K562 (cell line): ENCODE results near the gene FAM20B. TPM values are rescaled to one million over a fixed set of nuclear protein-coding genes. Genes with fewer than 3 reads are reported as not detected.

Experiments used
- ARHGAP35 ChIP-seq: fragments of 450-650 bp; IDR thresholded peaks from 2 replicates; pipeline ENCODE4 v1.6.1; 2018; ENCODE audit not compliant: partially characterized antibody
- COPS2 ChIP-seq: fragments of 450-650 bp; conservative IDR thresholded peaks from 2 replicates; pipeline ENCODE4 v1.6.1; 2016; ENCODE audit warnings: mild to moderate bottlenecking, moderate library complexity
- CREBBP ChIP-seq: IDR thresholded peaks from one replicate; pipeline ENCODE4 v1.6.1; 2012; ENCODE audit warnings: low read depth, mild to moderate bottlenecking, control low read depth, inconsistent platforms, low read length
- E2F3 ChIP-seq: fragments of 250-450 bp; sonication (Bioruptor Pico); IDR thresholded peaks from 2 replicates; pipeline ENCODE4 v1.4.0; 2020; ENCODE audit warnings: mild to moderate bottlenecking
- EWSR1 ChIP-seq: fragments of 450-650 bp; IDR thresholded peaks from 2 replicates; pipeline ENCODE4 v1.6.1; 2018; ENCODE audit warnings: borderline replicate concordance, mild to moderate bottlenecking, low read depth, moderate library complexity; ENCODE audit not compliant: partially characterized antibody
- HBP1 ChIP-seq: fragments of 450-650 bp; formaldehyde crosslinking; IDR thresholded peaks from 2 replicates; pipeline ENCODE4 v1.4.0; 2022; ENCODE audit warnings: missing genetic modification characterization
- HNRNPLL ChIP-seq: fragments of 200-400 bp; formaldehyde crosslinking; IDR thresholded peaks from 2 replicates; pipeline ENCODE4 v1.6.1; 2017; ENCODE audit warnings: low read length, low read depth, mild to moderate bottlenecking; ENCODE audit not compliant: poor library complexity, severe bottlenecking
- JUN ChIP-seq, 2 experiments: sonication (generic) in 1 of 2; formaldehyde crosslinking in 1 of 2; IDR thresholded peaks; 2 replicates each; pipeline versions ENCODE4 v1.6.1 to v1.8.0; 2012 to 2022; ENCODE audit warnings: borderline replicate concordance in 2 of 2, mild to moderate bottlenecking in 2 of 2, improper control_type of control experiment in 1 of 2, low read depth in 1 of 2, low read length in 1 of 2, missing genetic modification reagents in 1 of 2
- KLF16 ChIP-seq: IDR thresholded peaks from 2 replicates; pipeline ENCODE4 v1.6.1; 2016; ENCODE audit warnings: antibody characterized with exemption
- MXI1 ChIP-seq: IDR thresholded peaks from 2 replicates; pipeline ENCODE4 v1.6.1; 2011; ENCODE audit warnings: low read depth, mild to moderate bottlenecking, improper control_type of control experiment, low read length
- NR3C1 ChIP-seq: sonication (generic); formaldehyde crosslinking; IDR thresholded peaks from 2 replicates; pipeline ENCODE4 v1.8.1; 2022; ENCODE audit warnings: missing genetic modification reagents
- PTRF ChIP-seq: fragments of 450-650 bp; IDR thresholded peaks from 2 replicates; pipeline ENCODE4 v1.6.1; 2016; ENCODE audit warnings: mild to moderate bottlenecking, missing genetic modification characterization, missing compliant biosample characterization
- RB1 ChIP-seq: fragments of 450-650 bp; IDR thresholded peaks from 2 replicates; pipeline ENCODE4 v1.6.1; 2017; ENCODE audit warnings: low read depth, mild to moderate bottlenecking
- SPI1 ChIP-seq: IDR thresholded peaks from 2 replicates; pipeline ENCODE4 v1.6.1; 2011; ENCODE audit warnings: low read depth, low read length, control low read depth, borderline replicate concordance
- STAT5B ChIP-seq: fragments of 250-450 bp; sonication (Bioruptor Pico); IDR thresholded peaks from 2 replicates; pipeline ENCODE4 v1.8.0; 2021; ENCODE audit warnings: mild to moderate bottlenecking, inconsistent platforms
- TAF1 ChIP-seq: IDR thresholded peaks from 2 replicates; pipeline ENCODE4 v1.6.1; 2011; ENCODE audit warnings: mild to moderate bottlenecking, low read length, moderate library complexity; ENCODE audit not compliant: insufficient read depth, control insufficient read depth, severe bottlenecking; ENCODE audit errors: extremely low read depth
- TRIM28 ChIP-seq: fragments of 450-650 bp; IDR thresholded peaks from 2 replicates; pipeline ENCODE4 v1.6.1; 2017
- VEZF1 ChIP-seq: fragments of 200-800 bp; sonication (Bioruptor generic); IDR thresholded peaks from 2 replicates; pipeline ENCODE4 v1.6.1; 2017; ENCODE audit warnings: missing genetic modification characterization, missing compliant biosample characterization
- ZC3H11A ChIP-seq: IDR thresholded peaks from 2 replicates; pipeline ENCODE4 v1.6.1; 2012; ENCODE audit warnings: low read depth, low read length, improper control_type of control experiment
- ZHX1 ChIP-seq: fragments of 150-350 bp; conservative IDR thresholded peaks from 2 replicates; pipeline ENCODE4 v1.6.1; 2014; ENCODE audit warnings: low read length
- ZNF224 ChIP-seq: sonication (generic); formaldehyde crosslinking; IDR thresholded peaks from 2 replicates; pipeline ENCODE4 v1.8.0; 2022; ENCODE audit warnings: mild to moderate bottlenecking, missing genetic modification reagents
- polyA plus RNA-seq, 8 experiments: library from polyadenylated mRNA; depleted of rRNA in 4 of 8; stranded (reverse) in 5 of 8; unstranded in 3 of 8; fragments of >200 nt; fragmentation: Nextera tagmentation in 2 of 8; fragmentation: Illumina TruSeq in 1 of 8; extraction: Ambion mirVana in 2 of 8; extraction: Trizol in 1 of 8; gene quantifications; 2 replicates each; pipeline versions ENCODE4 v1.2.1 to v1.2.3, GENCODE V29; 2011 to 2014; ENCODE audit warnings: inconsistent platforms in 1 of 8, missing spikeins in 1 of 8
- total RNA-seq, 7 experiments: library from RNA; depleted of rRNA in 6 of 7; stranded (reverse); fragments of >200 nt in 6 of 7; fragmentation: Illumina TruSeq in 2 of 7; extraction: Trizol in 2 of 7; gene quantifications; 2 replicates each; pipeline versions ENCODE4 v1.2.1 to v1.2.3, GENCODE V29; 2011 to 2021; ENCODE audit warnings: low replicate concordance in 1 of 7
- TF ChIP-seq, protein P1 (sequence below): sonication (generic); formaldehyde crosslinking; IDR thresholded peaks from 2 replicates; pipeline ENCODE4 v1.9.0; 2022; ENCODE audit warnings: mild to moderate bottlenecking, missing genetic modification reagents

FAM20B gene
- total and polyA plus RNA-seq, 9 of the 15 experiments (the other 6 are each of a cell fraction or from before 2014, with no cell fraction given) = 7.2 to 67.5 (median 42.9) TPM

GRCh38 chr1:179016706-179017382, 8.8 kb upstream of the FAM20B start (continued):
- TF ChIP-seq, protein P1, sequence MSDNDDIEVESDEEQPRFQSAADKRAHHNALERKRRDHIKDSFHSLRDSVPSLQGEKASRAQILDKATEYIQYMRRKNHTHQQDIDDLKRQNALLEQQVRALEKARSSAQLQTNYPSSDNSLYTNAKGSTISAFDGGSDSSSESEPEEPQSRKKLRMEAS (CRISPR knock-in tag) = peak; percentile 38; the same call in 1 of the 2 replicates
- TF ChIP-seq ZC3H11A (0 out of 2 replicates have a peak, but pooled peaks have one; percentile 29), MXI1 (peak; percentile 34; the same call in 1 of the 2 replicates), ARHGAP35 (no peak), RB1 (no peak), STAT5B (CRISPR knock-in tag) (no peak), JUN (IDR thresholded peaks at IDR 0.05; ENCODE audit: borderline replicate concordance, low read depth, low read length) (no peak), JUN (CRISPR knock-in tag; IDR thresholded peaks at IDR 0.05; ENCODE audit: borderline replicate concordance) (no peak), ZHX1 (no peak), VEZF1 (CRISPR knock-in tag) (peak; percentile 72), HNRNPLL (no peak), KLF16 (no peak), CREBBP (no peak), TRIM28 (no peak), TAF1 (peak; percentile 52), NR3C1 (CRISPR knock-in tag) (no peak), SPI1 (peak; percentile 71; the same call in 1 of the 2 replicates), PTRF (no peak), HBP1 (CRISPR knock-in tag) (no peak), COPS2 (no peak), E2F3 (CRISPR knock-in tag) (no peak), EWSR1 (no peak), ZNF224 (CRISPR knock-in tag) (no peak)
